Neural cell (in vitro differentiated cells): Measurements from ENCODE around the gene C10orf105. TPM values are rescaled to one million over a fixed set of nuclear protein-coding genes. Genes with fewer than 3 reads are reported as not detected.

ENCODE experiments used
- H2AFZ ChIP-seq: fragments of 200-600, 300-800 bp; sonication (generic), shearing (Covaris generic); 2 replicates; pipeline ENCODE4 v1.6.0; 2014; ENCODE audit warnings: low read depth, mild to moderate bottlenecking, antibody characterized with exemption, low read length, moderate library complexity
- H3F3A ChIP-seq: fragments of 200-600 bp; shearing (Covaris generic); 2 replicates; pipeline ENCODE4 v1.6.1; 2016; ENCODE audit warnings: mild to moderate bottlenecking, moderate library complexity, mixed read lengths, antibody characterized with exemption, low read length; ENCODE audit not compliant: insufficient read depth, poor library complexity, severe bottlenecking
- H3K27ac ChIP-seq: fragments of 200-600, 300-800 bp; sonication (generic), shearing (Covaris generic); 2 replicates; pipeline ENCODE4 v1.5.1; 2014; ENCODE audit warnings: mild to moderate bottlenecking, low read length, moderate library complexity
- H3K27me3 ChIP-seq: fragments of 300-800, 200-600 bp; sonication (generic), shearing (Covaris generic); 2 replicates; pipeline ENCODE4 v1.6.0; 2014; ENCODE audit warnings: mild to moderate bottlenecking, low read depth, low read length, moderate library complexity; ENCODE audit not compliant: insufficient read depth
- H3K36me3 ChIP-seq: fragments of 300-800, 200-600 bp; sonication (generic), shearing (Covaris generic); 2 replicates; pipeline ENCODE4 v1.5.1; 2014; ENCODE audit warnings: mild to moderate bottlenecking, antibody characterized with exemption, low read length, moderate library complexity; ENCODE audit not compliant: insufficient read depth
- H3K4me2 ChIP-seq: fragments of 300-800, 200-600 bp; sonication (generic), shearing (Covaris generic); 2 replicates; pipeline ENCODE4 v1.6.0; 2014; ENCODE audit warnings: mild to moderate bottlenecking, low read length
- H3K4me3 ChIP-seq: fragments of 300-800, 200-600 bp; sonication (generic), shearing (Covaris generic); 2 replicates; pipeline ENCODE4 v1.5.1; 2014; ENCODE audit warnings: mild to moderate bottlenecking, low read length, moderate library complexity
- H3K79me2 ChIP-seq: fragments of 200-600 bp; shearing (Covaris generic); replicated peaks from 2 replicates; pipeline ENCODE4 v1.6.0; 2014; ENCODE audit warnings: mild to moderate bottlenecking, low read length, moderate library complexity; ENCODE audit not compliant: insufficient read depth
- H3K9ac ChIP-seq: fragments of 300-800, 200-600 bp; sonication (generic), shearing (Covaris generic); 2 replicates; pipeline ENCODE4 v1.6.1; 2016; ENCODE audit warnings: mild to moderate bottlenecking, low read length, mixed read lengths
- H3K9me2 ChIP-seq: fragments of 200-600 bp; shearing (Covaris generic); 2 replicates; pipeline ENCODE4 v1.6.1; 2016; ENCODE audit warnings: mild to moderate bottlenecking, low read length, mixed read lengths; ENCODE audit not compliant: insufficient read depth
- H3K9me3 ChIP-seq: fragments of 200-600, 300-800 bp; sonication (generic), shearing (Covaris generic); 2 replicates; pipeline ENCODE4 v1.6.1; 2016; ENCODE audit warnings: mild to moderate bottlenecking, mixed run types, low read length, moderate library complexity, mixed read lengths
- H4K20me1 ChIP-seq: fragments of 200-600 bp; shearing (Covaris generic); 2 replicates; pipeline ENCODE4 v1.6.1; 2016; ENCODE audit warnings: mild to moderate bottlenecking, mixed run types; ENCODE audit not compliant: insufficient read depth
- EP300 ChIP-seq: fragments of 450-650 bp; conservative IDR thresholded peaks from 2 replicates; pipeline ENCODE4 v1.6.1; 2014; ENCODE audit warnings: antibody characterized with exemption, mild to moderate bottlenecking, moderate library complexity; ENCODE audit not compliant: poor library complexity, severe bottlenecking
- EZH2 ChIP-seq: fragments of 200-600, 300-800 bp; shearing (Covaris generic), sonication (generic); IDR thresholded peaks from 2 replicates; pipeline ENCODE4 v1.6.1; 2014; ENCODE audit warnings: antibody characterized with exemption, low read length, borderline replicate concordance, mild to moderate bottlenecking; ENCODE audit not compliant: insufficient read depth, poor library complexity, severe bottlenecking
- MXI1 ChIP-seq: fragments of 450-650 bp; conservative IDR thresholded peaks from 2 replicates; pipeline ENCODE4 v1.6.1; 2014; ENCODE audit warnings: antibody characterized with exemption, mild to moderate bottlenecking; ENCODE audit not compliant: poor library complexity, severe bottlenecking
- POLR2AphosphoS5 ChIP-seq: IDR thresholded peaks from 2 replicates; pipeline ENCODE4 v1.6.1; 2012
- RAD21 ChIP-seq: fragments of 450-650 bp; conservative IDR thresholded peaks from 2 replicates; pipeline ENCODE4 v1.6.1; 2014; ENCODE audit warnings: antibody characterized with exemption, mild to moderate bottlenecking, moderate library complexity
- REST ChIP-seq: IDR thresholded peaks from 2 replicates; pipeline ENCODE4 v1.6.1; 2012; ENCODE audit warnings: borderline replicate concordance
- SMC3 ChIP-seq: fragments of 450-650 bp; conservative IDR thresholded peaks from 2 replicates; pipeline ENCODE4 v1.6.1; 2014; ENCODE audit warnings: antibody characterized with exemption, mild to moderate bottlenecking, moderate library complexity; ENCODE audit not compliant: poor library complexity
- TAF1 ChIP-seq: IDR thresholded peaks from 2 replicates; pipeline ENCODE4 v1.6.1; 2012; ENCODE audit warnings: low read depth
- polyA plus RNA-seq: library from polyadenylated mRNA; depleted of rRNA; stranded (reverse); fragments of >200 nt; gene quantifications from 2 replicates; pipeline ENCODE4 v1.2.3, GENCODE V29; 2014
- TF ChIP-seq, protein P1 (sequence below): fragments of 450-650 bp; IDR thresholded peaks from 2 replicates; pipeline ENCODE4 v1.5.1; 2014; ENCODE audit warnings: antibody characterized with exemption, mild to moderate bottlenecking, moderate library complexity; ENCODE audit not compliant: poor library complexity, severe bottlenecking

C10orf105 gene
- polyA plus RNA-seq, 1 donor from 2014 or later: 0.11 TPM

DNA sequence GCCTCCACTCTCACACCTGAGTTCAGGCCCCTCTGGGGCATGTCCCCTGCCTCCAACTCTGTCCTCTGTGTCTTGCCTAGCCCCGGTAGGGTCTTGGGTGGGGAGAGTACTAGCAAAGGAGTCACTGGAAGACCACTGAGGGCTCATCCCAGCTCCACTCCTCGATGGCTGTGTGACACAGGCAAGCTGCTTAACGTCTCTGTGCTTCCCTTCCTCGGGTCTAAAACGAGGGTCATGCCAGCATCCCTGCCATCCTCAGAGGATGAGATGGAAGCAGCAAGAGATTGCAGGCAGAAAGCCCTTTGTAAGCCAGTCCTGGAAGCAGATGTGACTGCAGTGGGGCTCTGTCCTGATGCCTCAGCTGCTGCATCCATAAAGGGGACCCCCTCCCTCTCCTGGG lies 15.2 kb upstream of the C10orf105 start:
- H3K9me3 ChIP-seq: no peaks in the 10 kb centered on the region
- no peak overlapping the region for H2AFZ ChIP-seq
- no peak overlapping the region for H3K4me2 ChIP-seq
- H3K9ac ChIP-seq: no peak overlapping the region
- H3K36me3 ChIP-seq: no peaks in the 10 kb centered on the region
- H3K79me2 ChIP-seq: no peaks in the 10 kb centered on the region
- TF ChIP-seq TAF1 (no peak), POLR2AphosphoS5 (no peak), EP300 (no peak), SMC3 (no peak), RAD21 (no peak), MXI1 (no peak), REST (no peak), EZH2 (no peak)
- TF ChIP-seq, protein P1, sequence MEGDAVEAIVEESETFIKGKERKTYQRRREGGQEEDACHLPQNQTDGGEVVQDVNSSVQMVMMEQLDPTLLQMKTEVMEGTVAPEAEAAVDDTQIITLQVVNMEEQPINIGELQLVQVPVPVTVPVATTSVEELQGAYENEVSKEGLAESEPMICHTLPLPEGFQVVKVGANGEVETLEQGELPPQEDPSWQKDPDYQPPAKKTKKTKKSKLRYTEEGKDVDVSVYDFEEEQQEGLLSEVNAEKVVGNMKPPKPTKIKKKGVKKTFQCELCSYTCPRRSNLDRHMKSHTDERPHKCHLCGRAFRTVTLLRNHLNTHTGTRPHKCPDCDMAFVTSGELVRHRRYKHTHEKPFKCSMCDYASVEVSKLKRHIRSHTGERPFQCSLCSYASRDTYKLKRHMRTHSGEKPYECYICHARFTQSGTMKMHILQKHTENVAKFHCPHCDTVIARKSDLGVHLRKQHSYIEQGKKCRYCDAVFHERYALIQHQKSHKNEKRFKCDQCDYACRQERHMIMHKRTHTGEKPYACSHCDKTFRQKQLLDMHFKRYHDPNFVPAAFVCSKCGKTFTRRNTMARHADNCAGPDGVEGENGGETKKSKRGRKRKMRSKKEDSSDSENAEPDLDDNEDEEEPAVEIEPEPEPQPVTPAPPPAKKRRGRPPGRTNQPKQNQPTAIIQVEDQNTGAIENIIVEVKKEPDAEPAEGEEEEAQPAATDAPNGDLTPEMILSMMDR: no peak
- H3K9me2 ChIP-seq: no peaks in the 10 kb centered on the region
- H3F3A ChIP-seq: no peaks in the 10 kb centered on the region
- no peak overlapping the region for H3K27ac ChIP-seq
- no peak overlapping the region for H3K4me3 ChIP-seq
- H3K27me3 ChIP-seq: no peaks in the 10 kb centered on the region
- H4K20me1 ChIP-seq: no peaks in the 10 kb centered on the region

GRCh38 chr10:71731791-71732190 lies 12.2 kb upstream of the C10orf105 start:
- H3K27me3 ChIP-seq: no peaks in the 10 kb centered on the region
- H3K9me3 ChIP-seq: no peaks in the 10 kb centered on the region
- H3K36me3 ChIP-seq: no peaks in the 10 kb centered on the region
- no peaks in the 10 kb centered on the region for H3K79me2 ChIP-seq
- TF ChIP-seq MXI1: no peak
- no peak for TF ChIP-seq SMC3
- no peak for TF ChIP-seq POLR2AphosphoS5
- TF ChIP-seq REST: no peak
- TF ChIP-seq RAD21: no peak
- TF ChIP-seq, protein P1: no peak
- TF ChIP-seq EP300: no peak
- no peak for TF ChIP-seq TAF1
- no peak for TF ChIP-seq EZH2
- no peak overlapping the region for H3K4me3 ChIP-seq
- no peaks in the 10 kb centered on the region for H4K20me1 ChIP-seq
- H3K27ac ChIP-seq: no peak overlapping the region
- H2AFZ ChIP-seq: no peak overlapping the region
- H3K9me2 ChIP-seq: no peaks in the 10 kb centered on the region
- no peak overlapping the region for H3K9ac ChIP-seq
- no peak overlapping the region for H3K4me2 ChIP-seq
- no peaks in the 10 kb centered on the region for H3F3A ChIP-seq
